ENCODE measurements around the gene PEA15. TPM values are rescaled to one million over a fixed set of nuclear protein-coding genes. Genes with fewer than 3 reads are reported as not detected.

PEA15 gene
- total and polyA plus RNA-seq, 9 of the 15 experiments (the other 6 are each of a cell fraction or from before 2014, with no cell fraction given), result 8.2 to 175 (median 35.4) TPM

DNA sequence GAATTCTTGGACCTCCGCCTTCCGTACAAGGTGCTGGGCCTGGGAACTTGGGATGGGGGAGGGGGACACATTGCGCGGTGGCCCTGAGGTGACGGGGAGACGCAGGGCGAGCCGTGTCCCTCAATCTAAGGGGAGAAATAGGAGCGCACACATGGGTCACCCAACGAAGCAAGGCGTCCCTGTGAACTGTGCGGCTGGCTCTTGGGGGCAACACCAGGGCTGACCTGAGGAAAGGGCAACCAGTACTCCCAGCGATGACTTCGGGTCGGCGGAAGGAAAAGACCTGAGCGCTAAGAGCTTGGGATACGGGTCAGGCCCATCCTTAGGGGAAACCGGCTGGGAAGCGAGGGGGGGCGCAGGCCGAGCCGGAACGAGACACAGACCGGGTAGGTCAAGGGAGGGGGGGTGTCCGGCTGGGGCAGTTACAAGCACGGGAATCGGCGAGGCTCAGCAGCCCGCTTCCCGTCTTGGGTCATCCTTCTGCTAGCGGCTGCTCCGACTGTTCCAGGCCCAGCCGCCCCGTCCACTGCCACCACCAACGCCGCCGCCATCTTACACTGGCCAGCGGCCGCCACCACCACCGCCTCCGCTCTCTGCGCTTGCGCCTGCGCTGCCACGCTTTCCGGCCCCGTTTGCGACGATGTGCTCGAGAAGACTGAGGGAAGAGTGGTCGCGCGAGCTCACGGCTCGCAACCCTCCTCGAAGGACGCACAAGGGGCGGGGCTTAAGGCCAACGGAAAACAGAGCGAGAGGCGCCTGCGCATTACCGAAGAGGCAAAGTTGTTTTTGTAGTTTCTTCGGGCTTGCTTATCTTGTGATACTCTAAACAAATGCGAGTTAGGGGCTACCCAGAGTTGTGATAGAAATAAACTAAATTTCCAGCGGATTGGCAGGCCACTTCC is 57.0 kb downstream of the PEA15 start, which contains the start of gene DCAF8 (continued):
- TF ChIP-seq DACH1 (IDR thresholded peaks at IDR 0.05; ENCODE audit: partially characterized antibody) (no peak), ZBTB2 (IDR thresholded peaks at IDR 0.05) (peak; percentile 95), SIN3A (IDR thresholded peaks at IDR 0.05; ENCODE audit: borderline replicate concordance in 2 of 2, control insufficient read depth in 1 of 2, low read depth in 2 of 2, low read length in 2 of 2) (peak; percentile 72 to 73; a peak in 1 of 4 replicates), ZNF699 (CRISPR knock-in tag; IDR thresholded peaks at IDR 0.05; ENCODE audit: insufficient replicate concordance) (no peak), KAT8 (IDR thresholded peaks at IDR 0.05; ENCODE audit: low read depth) (no peak), ZNF707 (CRISPR knock-in tag; conservative IDR thresholded peaks at IDR 0.05) (no peak), THRAP3 (IDR thresholded peaks at IDR 0.05; ENCODE audit: borderline replicate concordance) (no peak), RAD51 (IDR thresholded peaks at IDR 0.05; ENCODE audit: borderline replicate concordance, low read depth) (no peak), CXXC5 (CRISPR knock-in tag; IDR thresholded peaks at IDR 0.05) (peak; percentile 88), ZNF239 (CRISPR knock-in tag; IDR thresholded peaks at IDR 0.05) (no peak), LARP7 (IDR thresholded peaks at IDR 0.05) (0 out of 2 replicates have a peak, but pooled peaks have one; percentile 29), MAZ (CRISPR knock-in tag; conservative IDR thresholded peaks at IDR 0.05 in 1 of 2, IDR thresholded peaks at IDR 0.05 in 1 of 2) (peak; percentile 81 to 83), ETV6 (IDR thresholded peaks at IDR 0.05; ENCODE audit: borderline replicate concordance in 1 of 2, low read depth in 2 of 2, low read length in 1 of 2) (peak in 1 of 2 experiments; percentile 31; a peak in 1 of 4 replicates), ETV6 (CRISPR knock-in tag; IDR thresholded peaks at IDR 0.05; ENCODE audit: borderline replicate concordance) (no peak), RB1 (IDR thresholded peaks at IDR 0.05; ENCODE audit: low read depth) (peak; percentile 78), MCM7 (IDR thresholded peaks at IDR 0.05) (no peak)
- TF ChIP-seq, protein P1, sequence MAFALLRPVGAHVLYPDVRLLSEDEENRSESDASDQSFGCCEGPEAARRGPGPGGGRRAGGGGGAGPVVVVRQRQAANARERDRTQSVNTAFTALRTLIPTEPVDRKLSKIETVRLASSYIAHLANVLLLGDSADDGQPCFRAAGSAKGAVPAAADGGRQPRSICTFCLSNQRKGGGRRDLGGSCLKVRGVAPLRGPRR (CRISPR knock-in tag; IDR thresholded peaks at IDR 0.05), result no peak
- TF ChIP-seq, protein P2, sequence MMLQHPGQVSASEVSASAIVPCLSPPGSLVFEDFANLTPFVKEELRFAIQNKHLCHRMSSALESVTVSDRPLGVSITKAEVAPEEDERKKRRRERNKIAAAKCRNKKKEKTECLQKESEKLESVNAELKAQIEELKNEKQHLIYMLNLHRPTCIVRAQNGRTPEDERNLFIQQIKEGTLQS (IDR thresholded peaks at IDR 0.05), result peak; percentile 46
- TF ChIP-seq, protein P2 (CRISPR knock-in tag; conservative IDR thresholded peaks at IDR 0.05), result no peak
- TF ChIP-seq, protein P3, sequence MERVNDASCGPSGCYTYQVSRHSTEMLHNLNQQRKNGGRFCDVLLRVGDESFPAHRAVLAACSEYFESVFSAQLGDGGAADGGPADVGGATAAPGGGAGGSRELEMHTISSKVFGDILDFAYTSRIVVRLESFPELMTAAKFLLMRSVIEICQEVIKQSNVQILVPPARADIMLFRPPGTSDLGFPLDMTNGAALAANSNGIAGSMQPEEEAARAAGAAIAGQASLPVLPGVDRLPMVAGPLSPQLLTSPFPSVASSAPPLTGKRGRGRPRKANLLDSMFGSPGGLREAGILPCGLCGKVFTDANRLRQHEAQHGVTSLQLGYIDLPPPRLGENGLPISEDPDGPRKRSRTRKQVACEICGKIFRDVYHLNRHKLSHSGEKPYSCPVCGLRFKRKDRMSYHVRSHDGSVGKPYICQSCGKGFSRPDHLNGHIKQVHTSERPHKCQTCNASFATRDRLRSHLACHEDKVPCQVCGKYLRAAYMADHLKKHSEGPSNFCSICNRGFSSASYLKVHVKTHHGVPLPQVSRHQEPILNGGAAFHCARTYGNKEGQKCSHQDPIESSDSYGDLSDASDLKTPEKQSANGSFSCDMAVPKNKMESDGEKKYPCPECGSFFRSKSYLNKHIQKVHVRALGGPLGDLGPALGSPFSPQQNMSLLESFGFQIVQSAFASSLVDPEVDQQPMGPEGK (CRISPR knock-in tag; IDR thresholded peaks at IDR 0.05; ENCODE audit: borderline replicate concordance), result no peak
- TF ChIP-seq, protein P4, sequence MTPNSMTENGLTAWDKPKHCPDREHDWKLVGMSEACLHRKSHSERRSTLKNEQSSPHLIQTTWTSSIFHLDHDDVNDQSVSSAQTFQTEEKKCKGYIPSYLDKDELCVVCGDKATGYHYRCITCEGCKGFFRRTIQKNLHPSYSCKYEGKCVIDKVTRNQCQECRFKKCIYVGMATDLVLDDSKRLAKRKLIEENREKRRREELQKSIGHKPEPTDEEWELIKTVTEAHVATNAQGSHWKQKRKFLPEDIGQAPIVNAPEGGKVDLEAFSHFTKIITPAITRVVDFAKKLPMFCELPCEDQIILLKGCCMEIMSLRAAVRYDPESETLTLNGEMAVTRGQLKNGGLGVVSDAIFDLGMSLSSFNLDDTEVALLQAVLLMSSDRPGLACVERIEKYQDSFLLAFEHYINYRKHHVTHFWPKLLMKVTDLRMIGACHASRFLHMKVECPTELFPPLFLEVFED (CRISPR knock-in tag; conservative IDR thresholded peaks at IDR 0.05), result no peak; the same call in 1 of the 2 replicates
